Heart left ventricle (tissue), 16 donors: Measurements from ENCODE around the gene DENND2C. TPM values are rescaled to one million over a fixed set of nuclear protein-coding genes. Genes with fewer than 3 reads are reported as not detected.

Source experiments
- ATAC-seq, 4 donors: fragments of 200-7000 bp; cut with Tn5 transposase; one replicate each; pipeline ENCODE4 v1.9.1; 2020 to 2022; ENCODE audit warnings: moderate library complexity in 4 of 4, mild to moderate bottlenecking in 3 of 4, moderate number of reproducible peaks in 1 of 4
- DNase-seq, 5 donors: peaks; one replicate each; pipeline ENCODE4 v3.0.0-alpha.2; 2020
- H3K27ac ChIP-seq, 12 donors: fragments of 200-600 bp; sonication (generic) in 4 of 12; one replicate each; pipeline versions ENCODE4 v1.5.0 to v1.8.0; 2016 to 2022; ENCODE audit warnings: mild to moderate bottlenecking in 2 of 12
- H3K27me3 ChIP-seq, 9 donors: fragments of 200-600 bp; sonication (generic) in 2 of 9; one replicate each; pipeline versions ENCODE4 v1.5.1 to v1.8.0; 2016 to 2022; ENCODE audit warnings: mild to moderate bottlenecking in 3 of 9
- H3K36me3 ChIP-seq, 9 donors: fragments of 200-600 bp; sonication (generic) in 2 of 9; one replicate each; pipeline versions ENCODE4 v1.5.0 to v1.8.0; 2018 to 2022; ENCODE audit warnings: mild to moderate bottlenecking in 2 of 9
- H3K4me1 ChIP-seq, 12 donors: fragments of 200-600 bp; sonication (generic) in 4 of 12; one replicate each; pipeline versions ENCODE4 v1.5.0 to v1.8.0; 2016 to 2022; ENCODE audit warnings: mild to moderate bottlenecking in 3 of 12
- H3K4me3 ChIP-seq, 12 donors: fragments of 200-600 bp; sonication (generic) in 4 of 12; one replicate each; pipeline versions ENCODE4 v1.5.0 to v1.8.0; 2017 to 2022; ENCODE audit warnings: mild to moderate bottlenecking in 9 of 12, moderate library complexity in 4 of 12
- H3K9me3 ChIP-seq, 12 donors: fragments of 200-600 bp; sonication (generic) in 4 of 12; one replicate each; pipeline versions ENCODE4 v1.5.0 to v1.8.0; 2016 to 2022; ENCODE audit warnings: mild to moderate bottlenecking in 1 of 12
- POLR2A ChIP-seq, 2 donors: fragments of 450-650 bp; IDR thresholded peaks; one replicate each; pipeline ENCODE4 v1.6.1; 2017; ENCODE audit warnings: antibody characterized with exemption in 2 of 2, mild to moderate bottlenecking in 2 of 2, moderate library complexity in 2 of 2
- WGBS, 4 donors: extraction: QIAGEN DNeasy Blood & Tissue Kit in 2 of 4; methylation state at CpG; one replicate each; pipeline versions ENCODE4 v1.1.5 to v1.1.7; 2013 to 2018; 5-methylcytosine and 5-hydroxymethylcytosine counted together
- intact Hi-C, 10 donors: fragments of 100-400 bp; cut with DNase I; formaldehyde crosslinking; loops; one replicate each; pipeline versions ENCODE4 v1.11.1 to v1.14.2; 2022
- polyA plus RNA-seq, 2 donors: library from polyadenylated mRNA; stranded (reverse); fragments of 200-250 nt; gene quantifications; one replicate each; pipeline ENCODE4 v1.2.3, GENCODE V29; 2013
- total RNA-seq, 9 donors: library from RNA; depleted of rRNA in 2 of 9; stranded (reverse); fragments of >200 nt in 2 of 9; fragmentation: NEBNext Ultra II Directional in 3 of 9; extraction: Animal tissue kit (Norgen Biotek cat#: 25700) in 3 of 9; gene quantifications; one replicate each; pipeline versions ENCODE4 v1.1.0 to v1.2.4, GENCODE V29; 2016 to 2023
- TF ChIP-seq, protein P1 (sequence below), 12 donors: fragments of 200-600 bp; sonication (generic) in 4 of 12; IDR thresholded peaks; one replicate each; pipeline versions ENCODE4 v1.5.0 to v1.8.0; 2018 to 2022; ENCODE audit warnings: antibody characterized with exemption in 12 of 12, mild to moderate bottlenecking in 5 of 12
- donor health status: ischemic (EF 13 %, LVEDD 7.1; RV severe dilation, severe dysfunction).
- donor health status: healthy with polysubstance abuse.
- donor health status: DM: no; HTN: yes; CAD: no.
- donor health status: DM: no; HTN: no; CAD: no.
- donor health status: ischemic (EF 25% LVEDD 6.9; RV normal size, moderate dysfunction).
- donor health status: ischemic (EF 25% LVEDD 5.7; RV mildly dilated, moderate dysfunction).
- donor health status: healthy.
- donor health status: DM: yes; HTN: yes; CAD: no.
- donor health status: ischemic (EF 35%, LVEDD 5.7; RV mildly dilated, moderate dysfunction).
- donor health status: nonischemic (EF 11% LVEDD 7.7; RV severe dilation, severe dysfunction).
- donor health status: DM: yes; HTN: yes; CAD: no.
- donor health status: PGD.
- donor health status: ischemic (EF 29% LVEDD 5.4; RV normal size, mild dysfunction).
- donor health status: nonischemic (EF 23%, LVEDD 6.1; RV moderate dilation, normal function).

DENND2C gene
- total and polyA plus RNA-seq, 11 donors = 1.6 to 4.1 (median 3.1) TPM

DNA sequence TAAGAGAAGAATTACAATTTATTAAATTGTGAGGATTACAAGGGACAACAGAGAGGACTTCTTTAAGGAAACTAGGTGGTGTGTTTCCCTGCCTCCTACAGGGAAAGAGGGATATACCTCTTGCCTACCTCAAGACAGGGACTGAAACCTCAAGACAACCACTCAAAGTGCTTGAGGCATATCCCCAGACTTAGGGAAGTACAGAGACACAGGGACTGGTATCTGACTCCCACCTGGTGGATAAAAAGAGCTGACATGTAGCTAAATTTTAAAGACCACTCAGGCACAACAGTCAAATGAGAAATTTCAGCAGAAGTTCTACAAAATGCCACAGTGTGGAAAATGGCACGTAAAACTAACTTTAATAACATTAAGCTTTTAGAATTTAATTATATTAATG, 21.3 kb downstream of the DENND2C start:
- Histone ChIP-seq H3K36me3 (no peaks in the 10 kb centered on the region), H3K4me1 (no peaks in the 10 kb centered on the region), H3K27me3 (no peaks in the 10 kb centered on the region), H3K27ac (no peak overlapping the region), H3K4me3 (no peak overlapping the region), H3K9me3 (no peaks in the 10 kb centered on the region)
- WGBS, 4 donors = 94 to 100% (median 97%) methylated on average over 1 of the region's 1 CpG
- ATAC-seq (no peak), DNase-seq (no peak)
- no peak for TF ChIP-seq POLR2A (IDR thresholded peaks at IDR 0.05)
- TF ChIP-seq, protein P1, sequence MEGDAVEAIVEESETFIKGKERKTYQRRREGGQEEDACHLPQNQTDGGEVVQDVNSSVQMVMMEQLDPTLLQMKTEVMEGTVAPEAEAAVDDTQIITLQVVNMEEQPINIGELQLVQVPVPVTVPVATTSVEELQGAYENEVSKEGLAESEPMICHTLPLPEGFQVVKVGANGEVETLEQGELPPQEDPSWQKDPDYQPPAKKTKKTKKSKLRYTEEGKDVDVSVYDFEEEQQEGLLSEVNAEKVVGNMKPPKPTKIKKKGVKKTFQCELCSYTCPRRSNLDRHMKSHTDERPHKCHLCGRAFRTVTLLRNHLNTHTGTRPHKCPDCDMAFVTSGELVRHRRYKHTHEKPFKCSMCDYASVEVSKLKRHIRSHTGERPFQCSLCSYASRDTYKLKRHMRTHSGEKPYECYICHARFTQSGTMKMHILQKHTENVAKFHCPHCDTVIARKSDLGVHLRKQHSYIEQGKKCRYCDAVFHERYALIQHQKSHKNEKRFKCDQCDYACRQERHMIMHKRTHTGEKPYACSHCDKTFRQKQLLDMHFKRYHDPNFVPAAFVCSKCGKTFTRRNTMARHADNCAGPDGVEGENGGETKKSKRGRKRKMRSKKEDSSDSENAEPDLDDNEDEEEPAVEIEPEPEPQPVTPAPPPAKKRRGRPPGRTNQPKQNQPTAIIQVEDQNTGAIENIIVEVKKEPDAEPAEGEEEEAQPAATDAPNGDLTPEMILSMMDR (IDR thresholded peaks at IDR 0.05) = no peak
- intact Hi-C loops = no loop called here

DNA sequence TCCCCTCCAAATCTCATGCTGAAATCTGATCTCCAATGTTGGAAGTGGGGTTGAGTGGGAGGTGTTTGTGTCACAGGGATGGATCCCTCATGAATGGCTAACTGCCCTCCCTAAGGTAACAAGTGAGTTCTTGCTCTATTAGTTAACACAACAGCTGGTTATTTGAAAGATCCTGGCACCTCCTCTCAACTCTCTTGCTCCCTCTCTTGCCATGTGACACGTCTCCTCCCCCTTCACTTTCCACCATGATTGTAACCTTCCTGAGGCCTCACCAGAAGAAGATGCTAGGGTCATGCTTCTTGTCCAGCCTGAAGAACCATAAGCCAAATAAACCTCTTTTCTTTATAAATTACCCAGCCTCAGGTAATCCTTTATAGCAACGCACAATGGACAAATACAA, 28.5 kb downstream of the DENND2C start:
- no peak overlapping the region for H3K4me3 ChIP-seq
- DNase-seq = no peak
- H3K36me3 ChIP-seq = no peaks in the 10 kb centered on the region
- H3K27me3 ChIP-seq = no peaks in the 10 kb centered on the region
- ATAC-seq = no peak
- TF ChIP-seq, protein P1 (IDR thresholded peaks at IDR 0.05) = no peak
- TF ChIP-seq POLR2A (IDR thresholded peaks at IDR 0.05) = no peak
- no peak overlapping the region for H3K27ac ChIP-seq
- H3K4me1 ChIP-seq = peaks cover 0 to 3% (median 0%) of the 10 kb centered on the region in 12 donors
- WGBS, 4 donors = 89 to 96% (median 94%) methylated on average over 2 of the region's 2 CpGs
- H3K9me3 ChIP-seq = no peaks in the 10 kb centered on the region
- intact Hi-C loops = no loop called here

GRCh38 chr1:114638910-114639309, 30.9 kb downstream of the DENND2C start:
- DNase-seq (no peak), ATAC-seq (no peak)
- Histone ChIP-seq H3K36me3 (no peaks in the 10 kb centered on the region), H3K27me3 (no peaks in the 10 kb centered on the region), H3K4me1 (peaks cover 0 to 3% (median 0%) of the 10 kb centered on the region in 12 donors), H3K27ac (no peak overlapping the region), H3K9me3 (no peaks in the 10 kb centered on the region), H3K4me3 (no peak overlapping the region)
- intact Hi-C loops = no loop called here
- no peak for TF ChIP-seq POLR2A (IDR thresholded peaks at IDR 0.05)
- TF ChIP-seq, protein P1 (IDR thresholded peaks at IDR 0.05) = no peak
- 63 to 74% (median 71%) methylated on average over 3 of the region's 3 CpGs for WGBS, 4 donors

- ATAC-seq (no peak), DNase-seq (no peak)
- Histone ChIP-seq H3K4me3 (no peak overlapping the region), H3K27ac (no peak overlapping the region), H3K4me1 (no peaks in the 10 kb centered on the region), H3K9me3 (peaks cover 0 to 11% (median 0%) of the 10 kb centered on the region in 12 donors), H3K36me3 (no peaks in the 10 kb centered on the region), H3K27me3 (no peaks in the 10 kb centered on the region)
- intact Hi-C loops = no loop called here
- TF ChIP-seq, protein P1 (IDR thresholded peaks at IDR 0.05) = no peak
- no peak for TF ChIP-seq POLR2A (IDR thresholded peaks at IDR 0.05)
Measured at GRCh38 chr1:114632427-114632826, 37.4 kb downstream of the DENND2C start.
